ENCODE measurements around the gene FBXL13.

FBXL13 gene

DNA sequence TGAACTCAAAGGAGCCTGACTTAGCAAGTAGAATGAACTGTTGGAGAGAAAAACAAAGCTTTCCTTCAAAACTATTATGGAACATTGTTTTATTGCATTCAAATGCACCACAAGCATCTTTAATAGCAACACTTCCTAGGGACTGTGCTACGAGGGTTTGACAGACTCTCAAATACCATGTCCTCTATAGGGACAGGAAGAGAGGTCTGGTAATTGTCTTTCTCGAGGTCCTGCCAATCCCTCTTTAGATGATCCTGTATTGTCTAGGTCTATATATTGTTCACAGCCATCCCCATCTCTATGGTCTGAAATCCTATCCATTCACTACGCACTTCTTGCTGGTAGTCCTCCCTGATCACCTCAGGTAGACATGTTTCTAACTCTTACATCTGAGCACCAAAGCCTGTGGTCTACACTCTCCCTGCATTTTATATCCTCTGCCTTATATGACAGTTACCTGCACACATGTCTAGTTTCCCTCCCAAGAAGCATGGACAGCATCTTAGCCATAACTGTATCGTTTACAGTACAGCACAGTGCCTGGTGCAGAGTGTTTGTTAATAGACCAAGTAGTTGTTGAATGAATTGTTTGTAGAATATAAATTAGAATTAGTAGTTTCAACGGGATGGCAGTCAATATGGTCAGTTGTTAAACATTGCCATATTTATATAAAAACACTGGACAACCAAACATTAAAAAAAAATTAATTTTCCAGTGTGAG lies 183.5 kb downstream of the FBXL13 start:
- no peak for DNase-seq

DNA sequence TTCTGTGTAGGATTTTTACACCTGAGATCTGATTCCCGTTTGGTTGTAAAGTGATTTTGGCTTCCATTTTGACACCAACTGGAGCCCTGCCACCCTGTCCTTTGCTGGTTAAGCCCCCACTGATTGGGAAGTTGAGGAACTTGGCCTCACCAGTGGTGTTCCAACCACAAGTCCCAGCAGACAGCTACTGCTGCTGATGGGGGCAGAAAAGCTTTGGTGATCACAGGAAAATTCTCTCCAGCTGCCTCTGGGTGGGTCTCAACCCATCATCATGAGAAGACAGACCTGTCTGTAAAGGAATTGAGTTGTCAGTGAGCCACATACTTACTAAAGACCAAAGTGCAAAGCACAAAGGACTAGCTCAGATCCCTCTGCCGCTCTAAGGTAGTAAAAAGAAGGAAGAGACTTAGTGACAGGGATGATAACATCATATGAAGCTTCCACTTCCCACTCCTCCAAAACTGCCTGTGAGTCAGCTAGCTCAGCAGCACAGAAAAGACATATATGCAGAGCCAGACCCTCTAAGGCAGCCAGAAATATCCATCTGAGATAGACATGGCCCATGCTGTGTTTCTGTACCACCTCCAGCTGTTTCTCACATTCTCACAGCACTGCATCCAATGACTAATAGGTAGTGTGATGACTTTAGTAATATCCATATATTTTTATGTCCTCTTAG lies 184.2 kb downstream of the FBXL13 start:
- DNase-seq, result no peak

- DNase-seq, result no peak
These were observed 184.7 kb downstream of the FBXL13 start for GRCh38 chr7:102889851-102890250.

DNA sequence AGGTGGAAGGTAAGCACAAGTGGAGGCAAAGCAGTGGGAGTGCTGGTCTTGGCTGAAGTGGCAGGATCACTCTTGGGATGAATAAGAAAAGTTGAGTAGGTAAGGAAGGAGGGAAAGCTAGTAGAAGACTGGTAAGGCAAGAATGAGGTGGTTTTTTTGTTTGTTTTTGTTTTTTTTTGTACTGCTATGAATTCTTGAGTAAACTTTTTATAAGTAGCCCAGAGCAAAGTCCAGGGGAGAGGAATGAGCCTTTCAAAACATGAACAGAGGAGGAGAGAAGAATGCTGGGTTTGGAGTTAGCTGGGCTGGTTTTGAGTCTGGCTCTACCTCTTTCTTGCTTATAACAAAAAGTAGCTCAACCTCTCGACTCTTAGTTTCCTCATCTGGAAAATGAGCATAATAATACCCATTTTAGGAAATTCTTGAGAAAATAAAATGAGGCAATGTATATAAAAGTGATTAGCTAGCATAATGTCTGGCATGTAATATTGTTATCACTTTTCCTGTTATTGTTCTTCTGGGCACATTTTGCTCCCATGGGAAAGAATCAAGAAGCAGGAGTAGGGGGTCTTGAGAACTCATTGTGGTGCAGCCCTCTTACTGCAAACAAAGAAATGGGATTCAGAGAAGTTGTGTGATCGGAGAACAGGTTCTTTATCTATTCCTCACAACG lies 185.9 kb downstream of the FBXL13 start:
- DNase-seq, result no peak

DNA sequence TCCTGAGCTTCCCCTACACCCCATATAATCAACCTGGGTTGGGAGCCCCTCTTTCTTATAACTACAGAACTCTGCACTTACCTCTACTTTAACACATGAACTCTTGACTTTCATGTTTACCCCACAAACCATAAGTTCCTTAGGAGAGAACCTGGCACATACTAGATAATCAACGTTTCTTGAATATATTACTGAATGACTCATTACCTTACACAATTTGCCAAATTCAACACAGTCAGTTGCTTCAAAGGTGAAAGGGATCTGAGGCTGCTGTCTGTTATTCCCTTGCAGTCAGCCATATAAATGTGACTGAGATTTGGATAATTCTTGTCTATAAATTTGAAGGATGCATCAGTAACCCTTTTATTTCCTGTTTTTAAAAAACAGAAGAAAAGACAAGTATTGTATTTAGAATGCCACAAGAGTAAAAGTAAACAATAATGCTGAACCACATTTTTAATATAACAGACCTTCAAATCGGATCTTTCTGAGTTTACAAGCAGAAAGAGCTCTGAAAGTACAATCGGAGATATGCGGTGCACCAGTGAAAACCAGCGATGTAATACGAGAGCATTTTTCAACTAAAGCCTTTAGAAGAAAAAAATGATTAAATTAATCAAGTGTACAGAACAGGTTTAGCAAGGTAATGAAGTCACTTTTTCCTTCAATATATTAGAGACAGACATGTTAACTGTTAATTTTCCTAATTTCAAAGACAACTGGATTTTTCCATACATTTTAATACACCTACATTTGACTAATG lies 191.3 kb downstream of the FBXL13 start:
- no peak for DNase-seq

DNA sequence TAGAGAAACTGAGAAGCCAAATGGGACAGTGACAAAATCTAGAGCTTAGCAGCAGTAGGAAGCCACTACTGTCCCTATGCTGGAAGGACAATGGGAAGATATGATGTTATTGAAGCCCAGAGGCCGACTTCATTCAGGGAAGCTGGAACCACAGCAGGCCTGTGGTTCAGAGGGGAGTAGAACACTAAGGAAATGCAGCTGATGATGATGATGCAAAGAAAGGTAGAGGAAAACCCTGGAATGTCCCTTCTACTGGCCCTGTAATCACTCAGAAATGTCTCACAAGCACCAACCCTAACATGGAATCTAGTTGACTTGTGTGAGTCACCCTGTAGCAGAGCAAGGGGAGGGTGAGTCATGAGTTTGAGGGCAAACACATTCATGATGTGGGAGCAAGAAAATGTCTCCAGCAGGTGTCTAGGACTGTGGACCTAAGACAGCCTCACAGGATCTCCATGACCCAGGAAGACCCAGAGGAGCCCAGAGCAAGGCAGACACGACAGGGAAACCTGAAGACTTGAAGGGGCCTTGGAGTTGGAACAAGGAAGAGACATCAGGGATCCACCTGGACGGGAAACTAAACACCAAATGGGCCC lies 198.8 kb downstream of the FBXL13 start:
- DNase-seq, result no peak

GRCh38 chr7:102874966-102875365 lies 199.6 kb downstream of the FBXL13 start:
- no peak for DNase-seq

GRCh38 chr7:102874166-102874829 lies 200.3 kb downstream of the FBXL13 start:
- no peak for DNase-seq

DNA sequence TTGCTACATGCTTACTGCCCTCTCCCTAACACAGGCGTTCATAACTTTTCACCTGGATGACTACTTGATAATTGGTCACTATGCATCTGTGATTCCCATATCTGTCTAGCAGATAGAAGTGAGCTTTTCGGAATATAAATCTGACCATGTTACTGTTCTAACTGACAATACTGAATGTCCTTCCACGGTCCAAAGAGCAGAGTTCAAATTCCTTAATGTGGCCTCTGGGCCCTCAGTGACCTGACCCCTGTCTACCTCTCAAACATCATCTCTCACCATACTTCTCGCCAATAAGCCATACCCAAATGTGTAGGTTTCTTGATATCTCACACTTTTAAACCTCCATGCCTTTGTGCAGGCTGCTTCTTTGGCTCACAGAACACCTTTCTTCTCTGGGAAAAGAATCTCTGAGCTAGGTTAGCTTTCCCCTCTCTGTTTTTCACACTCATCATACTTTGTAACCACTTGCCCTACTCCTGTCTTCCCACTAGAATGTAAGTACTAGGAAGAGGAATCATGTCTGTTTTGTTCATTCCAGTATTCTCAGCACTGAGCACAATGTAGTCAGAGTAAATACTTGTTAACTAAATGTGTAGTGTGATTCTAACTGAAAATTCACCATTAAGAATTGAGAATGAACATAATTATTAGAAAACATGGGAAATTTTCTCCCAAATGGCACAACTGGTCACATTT lies 201.0 kb downstream of the FBXL13 start:
- no peak for DNase-seq

- DNase-seq, result no peak
These were observed 202.1 kb downstream of the FBXL13 start for GRCh38 chr7:102872460-102872859.

- no peak for DNase-seq
These were observed 205.4 kb downstream of the FBXL13 start for GRCh38 chr7:102869195-102869594.

- no peak for DNase-seq
These were observed 207.9 kb downstream of the FBXL13 start for GRCh38 chr7:102866535-102867215.

DNA sequence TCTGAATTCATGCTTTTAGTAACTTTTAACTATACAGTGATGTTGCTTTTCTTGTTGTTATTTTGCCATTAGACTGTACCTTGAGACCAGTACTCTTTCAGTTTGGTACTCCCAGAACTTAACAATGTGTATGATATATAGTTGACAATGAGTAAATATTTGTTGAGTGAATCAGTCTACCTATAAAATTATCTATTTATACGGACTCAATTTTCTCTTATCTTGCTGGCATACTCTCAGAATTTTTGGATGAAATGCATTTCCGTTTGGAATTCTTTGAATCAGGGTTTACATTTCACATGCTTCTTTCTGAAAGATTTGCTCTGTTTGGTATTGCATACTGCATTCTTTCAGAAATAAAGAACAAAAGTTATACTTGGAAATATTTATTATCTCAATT lies 209.6 kb downstream of the FBXL13 start:
- DNase-seq, result no peak

GRCh38 chr7:102860351-102860811 lies 214.2 kb downstream of the FBXL13 start:
- DNase-seq, result no peak

DNA sequence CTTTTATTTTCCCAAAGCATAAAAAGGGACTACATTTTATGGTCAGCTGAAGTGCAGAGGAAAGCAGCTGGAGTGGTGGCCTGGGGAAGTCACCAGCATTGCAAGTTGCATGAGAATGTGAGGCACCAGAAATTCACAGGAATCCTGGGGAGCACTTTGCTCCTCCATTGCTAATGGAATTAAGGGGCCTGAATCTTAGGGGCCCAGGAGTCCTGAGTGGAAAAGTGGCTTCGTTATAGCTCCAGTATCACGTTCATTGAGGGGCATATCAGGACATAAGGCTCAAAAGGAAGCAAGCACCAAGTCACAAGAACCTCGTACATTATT lies 214.8 kb downstream of the FBXL13 start:
- DNase-seq, result no peak

DNA sequence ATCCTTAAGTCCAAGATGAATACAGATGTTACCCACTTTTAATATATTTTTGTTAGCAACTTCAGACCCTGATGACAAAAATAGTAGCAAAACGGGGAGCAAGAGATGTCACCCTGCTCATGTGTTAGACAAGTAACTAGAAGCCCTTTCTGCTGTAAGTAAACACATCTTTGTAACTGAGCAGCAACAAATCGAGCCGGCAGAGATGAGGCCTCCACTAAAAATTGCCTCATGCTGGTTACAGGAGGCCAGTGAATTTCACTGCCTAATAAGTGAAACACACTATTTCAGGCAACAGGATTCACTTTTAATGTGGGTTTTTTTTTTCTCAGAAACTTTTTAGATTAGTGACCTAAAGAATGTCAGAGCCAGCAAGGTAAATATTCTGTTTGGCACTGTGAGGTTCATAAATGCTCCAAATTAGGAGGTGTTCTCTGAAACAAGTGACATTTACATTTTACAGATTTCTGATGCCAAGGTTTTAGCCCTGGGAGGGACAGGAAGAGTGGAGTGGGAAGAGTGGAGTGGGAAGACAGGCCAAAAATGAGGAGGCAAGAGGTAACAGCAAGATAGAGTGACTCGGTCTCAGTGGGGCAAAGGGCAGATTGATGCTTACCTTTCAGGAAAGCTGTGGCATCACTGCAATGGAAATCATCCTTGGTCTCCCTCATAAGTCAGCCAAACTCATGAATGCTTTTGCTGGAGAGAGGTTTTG lies 215.4 kb downstream of the FBXL13 start:
- DNase-seq, result no peak

GRCh38 chr7:102856036-102856435 lies 218.6 kb downstream of the FBXL13 start:
- no peak for DNase-seq

GRCh38 chr7:102849538-102849937 lies 225.1 kb downstream of the FBXL13 start:
- DNase-seq, result no peak

DNA sequence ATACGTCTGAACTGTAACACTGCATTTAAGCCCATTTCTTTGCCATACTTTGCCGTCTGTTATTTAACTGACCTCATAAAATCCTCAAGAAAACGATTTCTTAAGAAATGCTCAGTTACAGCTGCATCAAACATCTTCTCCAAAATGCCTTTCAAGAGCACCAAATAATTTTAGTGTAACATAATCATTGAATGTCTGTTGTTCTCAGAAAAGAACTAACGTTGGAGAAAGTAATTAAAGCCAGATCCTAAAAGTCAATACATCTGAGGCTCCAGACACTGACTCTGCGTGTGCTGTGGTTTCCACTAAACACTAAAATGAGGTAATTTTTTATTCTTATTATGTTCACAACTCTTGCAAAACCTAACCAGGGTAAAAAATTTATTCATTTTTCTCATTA lies 225.5 kb downstream of the FBXL13 start:
- DNase-seq, result no peak

- DNase-seq, result no peak
These were observed 229.2 kb downstream of the FBXL13 start for GRCh38 chr7:102845346-102845745.

Measured in CD4-positive, alpha-beta T cell treated with Interleukin-6 for 4 hours (primary cell).